ENCODE measurements around the gene ATP2B3. TPM values are rescaled to one million over a fixed set of nuclear protein-coding genes. Genes with fewer than 3 reads are reported as not detected.
A peak's percentile ranks its signal among the peaks of the same experiment; 100 is the strongest.

ATP2B3 gene
- total RNA-seq, 4 donors from 2014 or later: not detected

- no peak for TF ChIP-seq CTCF (IDR thresholded peaks at IDR 0.05)
- no peak for DNase-seq (ENCODE audit: low spot score)
- ATAC-seq (ENCODE audit: low FRiP score): no peak
Measured at GRCh38 chrX:153595859-153596857, 78.7 kb downstream of the ATP2B3 start.

GRCh38 chrX:153596981-153597750, 79.7 kb downstream of the ATP2B3 start:
- TF ChIP-seq CTCF (IDR thresholded peaks at IDR 0.05): no peak
- DNase-seq (ENCODE audit: low spot score): no peak
- ATAC-seq (ENCODE audit: low FRiP score): no peak

- no peak for DNase-seq (ENCODE audit: low spot score)
- no peak for TF ChIP-seq CTCF (IDR thresholded peaks at IDR 0.05)
Measured at GRCh38 chrX:153598541-153599191, 81.2 kb downstream of the ATP2B3 start, which contains the start of gene CCNQ. CCNQ (minus strand) TSS chrX:153599139; CDS start chrX:153599073, 66 bp downstream.

GRCh38 chrX:153599192-153600031, 82.0 kb downstream of the ATP2B3 start:
- ATAC-seq (ENCODE audit: low FRiP score) (peak; percentile 93), DNase-seq (ENCODE audit: low spot score) (peak; percentile 48)
- TF ChIP-seq CTCF (IDR thresholded peaks at IDR 0.05): no peak

More at GRCh38 chrX:153598541-153599191, 81.2 kb downstream of the ATP2B3 start, which contains the start of gene CCNQ:
- ATAC-seq (ENCODE audit: low FRiP score): peak; percentile 49

- DNase-seq (ENCODE audit: low spot score) (no peak), ATAC-seq (ENCODE audit: low FRiP score) (no peak)
- TF ChIP-seq CTCF (IDR thresholded peaks at IDR 0.05): no peak
Measured at GRCh38 chrX:153600032-153600373, 82.6 kb downstream of the ATP2B3 start.

GRCh38 chrX:153600921-153601320, 83.5 kb downstream of the ATP2B3 start:
- DNase-seq (ENCODE audit: low spot score) (no peak), ATAC-seq (ENCODE audit: low FRiP score) (no peak)
- no peak for TF ChIP-seq CTCF (IDR thresholded peaks at IDR 0.05)
